Activated B cell treated with CpG ODN at 0.5 μM for 24 hours (primary cell): ENCODE measurements around the gene TUT7. TPM values are rescaled to one million over a fixed set of nuclear protein-coding genes. Genes with fewer than 3 reads are reported as not detected.
"Not testable (repeated sequence)": the region's sequence is repeated elsewhere in the genome, so short reads cannot be mapped to it uniquely, and the experiment has no call there.

Experiments
- ATAC-seq: fragments of 200-7000 bp; cut with Tn5 transposase; one replicate; pipeline ENCODE4 v1.10.0; 2021; ENCODE audit warnings: low read depth, mild to moderate bottlenecking, moderate library complexity
- CTCF ChIA-PET: fragments of 350-600 bp; sonication (Branson Sonifier 250); formaldehyde crosslinking; loops from one replicate; lab custom pipeline; 2021; ENCODE audit warnings: antibody characterized with exemption; lab: Charles Lee
- POLR2A ChIA-PET: fragments of 350-600 bp; sonication (Branson Sonifier 250); formaldehyde crosslinking; loops from one replicate; lab custom pipeline; 2021; ENCODE audit warnings: antibody characterized with exemption; lab: Charles Lee
- DNase-seq: peaks from one replicate; pipeline ENCODE4 v3.0.0; 2022
- H3K27ac Mint-ChIP-seq: one replicate; pipeline ENCODE4 v1.8.0; 2020; ENCODE audit warnings: mixed read lengths
- H3K27me3 Mint-ChIP-seq: one replicate; pipeline ENCODE4 v1.8.0; 2021; ENCODE audit warnings: mixed read lengths
- H3K36me3 Mint-ChIP-seq: one replicate; pipeline ENCODE4 v1.8.0; 2021; ENCODE audit warnings: low read depth, mixed read lengths
- H3K4me1 Mint-ChIP-seq: one replicate; pipeline ENCODE4 v1.8.0; 2021; ENCODE audit warnings: mixed read lengths
- H3K4me3 Mint-ChIP-seq: one replicate; pipeline ENCODE4 v1.8.0; 2020; ENCODE audit warnings: mild to moderate bottlenecking, mixed read lengths
- H3K9me3 Mint-ChIP-seq: one replicate; pipeline ENCODE4 v1.8.0; 2020; ENCODE audit warnings: mixed read lengths
- CTCF ChIP-seq: fragments of 200-600 bp; IDR thresholded peaks from one replicate; pipeline ENCODE4 v1.8.0; 2022; ENCODE audit warnings: antibody characterized with exemption, mild to moderate bottlenecking
- intact Hi-C: fragments of 100-400 bp; cut with micrococcal nuclease; formaldehyde crosslinking; loops from one replicate; pipeline ENCODE4 v1.15.1; 2024
- total RNA-seq: library from RNA; stranded (reverse); gene quantifications from 2 replicates; pipeline ENCODE4 v1.2.3, GENCODE V29; 2022

TUT7 gene
- 43.8 and 50.4 TPM in 2 replicates for total RNA-seq

GRCh38 chr9:86354011-86354817, at the start of gene TUT7:
Gene TUT7 (minus strand): TSS chr9:86354410. CDS start chr9:86353199, 1,211 bp downstream.
- intact Hi-C loops = loop anchor here (1.0 to 2.0 kb wide), 6 partner anchors 13 to 612 kb away; partner anchors contain the start of genes GAS1 and ISCA1
- H3K36me3 Mint-ChIP-seq = peaks cover 26% of the 10 kb centered on the region
- no peak for TF ChIP-seq CTCF
- H3K4me3 Mint-ChIP-seq = peak within 1 kb of the TSS; percentile 93
- DNase-seq (peak; percentile 98), ATAC-seq (peak; percentile 88)
- CTCF ChIA-PET = no interaction called here
- POLR2A ChIA-PET = interaction anchor here (1.1 to 2.8 kb wide), 2 partner anchors 13 to 72 kb away, joined by 4 to 13 read pairs; partner anchors contain the start of gene ISCA1
- H3K27ac Mint-ChIP-seq = peak within 1 kb of the TSS; percentile 92
- H3K4me1 Mint-ChIP-seq = peaks cover 51% of the 10 kb centered on the region
- no peaks in the 10 kb centered on the region for H3K9me3 Mint-ChIP-seq
- no peaks in the 10 kb centered on the region for H3K27me3 Mint-ChIP-seq

DNA sequence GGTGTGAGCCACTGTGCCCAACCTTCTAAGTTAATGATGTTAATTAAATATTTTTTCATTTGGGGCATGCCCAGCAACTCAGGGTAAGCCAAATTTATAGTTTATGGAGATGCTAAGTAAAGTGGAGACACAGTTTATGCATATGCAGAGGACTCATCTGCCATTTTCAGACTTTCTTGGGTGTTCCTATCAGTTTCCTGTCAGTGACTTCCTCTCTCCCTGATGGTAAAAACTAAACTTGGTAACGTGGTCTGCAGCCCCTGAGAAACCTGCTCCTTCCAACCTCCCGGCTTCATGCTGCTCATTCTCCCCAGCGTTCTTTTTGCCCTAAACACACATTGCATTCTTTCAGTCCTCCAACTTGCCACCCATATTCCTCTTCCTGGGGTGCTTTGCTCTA, 48.4 kb upstream of the TUT7 start:
- CTCF ChIA-PET = no interaction called here
- no peak overlapping the region for H3K4me3 Mint-ChIP-seq
- H3K4me1 Mint-ChIP-seq = no peaks in the 10 kb centered on the region

DNA sequence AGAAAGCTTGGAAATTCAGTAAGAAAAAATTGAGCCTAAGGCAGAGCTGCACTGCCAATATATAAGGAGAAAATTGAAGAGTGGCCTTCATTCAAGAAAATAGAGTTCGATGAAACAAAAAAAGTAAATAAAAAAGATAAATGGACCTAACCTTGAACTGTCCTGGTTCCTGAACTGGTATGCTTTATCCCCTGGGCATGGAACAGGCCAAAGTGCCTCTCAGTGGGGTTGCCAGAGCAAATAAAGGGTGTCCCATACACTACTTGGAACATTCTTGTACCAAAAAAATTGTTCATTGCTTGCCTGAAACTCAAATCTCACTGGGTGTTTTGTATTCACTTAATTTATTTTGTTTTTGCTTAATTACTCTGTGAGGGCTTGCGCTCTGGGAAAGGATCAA, 42.2 kb upstream of the TUT7 start:
- Mint-ChIP-seq H3K9me3 (no peaks in the 10 kb centered on the region), H3K4me3 (no peak overlapping the region), H3K27ac (no peak overlapping the region), H3K36me3 (no peaks in the 10 kb centered on the region), H3K27me3 (peaks cover 13% of the 10 kb centered on the region), H3K4me1 (no peaks in the 10 kb centered on the region)
- no peak for ATAC-seq
- ChIA-PET CTCF (no interaction called here), POLR2A (no interaction called here)
- intact Hi-C loops = no loop called here
- DNase-seq = no peak
- no peak for TF ChIP-seq CTCF

More for the DNA sequence above, 48.4 kb upstream of the TUT7 start:
- no peaks in the 10 kb centered on the region for H3K36me3 Mint-ChIP-seq
- H3K9me3 Mint-ChIP-seq = no peaks in the 10 kb centered on the region
- no peak overlapping the region for H3K27ac Mint-ChIP-seq
- POLR2A ChIA-PET = no interaction called here
- no peak for DNase-seq
- no peak for TF ChIP-seq CTCF
- peaks cover 14% of the 10 kb centered on the region for H3K27me3 Mint-ChIP-seq
- intact Hi-C loops = no loop called here
- no peak for ATAC-seq

DNA sequence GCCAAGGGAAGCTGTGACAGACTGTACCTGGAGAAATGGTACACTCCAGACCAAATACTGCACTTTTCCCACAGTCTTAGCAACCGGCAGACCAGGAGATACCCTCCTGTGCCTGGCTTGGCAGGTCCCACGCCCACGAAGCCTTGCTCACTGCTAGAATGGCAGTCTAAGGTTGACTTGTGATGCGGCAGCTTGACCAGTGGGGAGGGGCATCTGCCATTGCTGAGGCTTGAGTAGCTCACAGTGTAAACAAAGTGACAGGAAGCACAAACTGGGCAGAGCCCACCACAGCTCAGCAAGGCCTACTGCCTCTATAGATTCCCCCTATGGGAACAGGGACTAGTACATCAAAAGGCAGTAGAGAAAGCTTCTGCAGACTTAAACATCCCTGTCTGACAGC, 36.0 kb upstream of the TUT7 start:
- DNase-seq, H3K9me3 Mint-ChIP-seq, POLR2A ChIA-PET, H3K4me1 Mint-ChIP-seq, ATAC-seq, H3K27ac Mint-ChIP-seq, CTCF ChIA-PET, H3K36me3 Mint-ChIP-seq, H3K4me3 Mint-ChIP-seq, intact Hi-C loops: not testable (repeated sequence)
- H3K27me3 Mint-ChIP-seq = peaks cover 24% of the 10 kb centered on the region

GRCh38 chr9:86389628-86390027, 35.4 kb upstream of the TUT7 start:
- ATAC-seq (no peak), DNase-seq (no peak)
- no peaks in the 10 kb centered on the region for H3K36me3 Mint-ChIP-seq
- no peaks in the 10 kb centered on the region for H3K4me1 Mint-ChIP-seq
- intact Hi-C loops = no loop called here
- H3K27ac Mint-ChIP-seq = no peak overlapping the region
- H3K27me3 Mint-ChIP-seq = peaks cover 29% of the 10 kb centered on the region
- H3K4me3 Mint-ChIP-seq = no peak overlapping the region
- H3K9me3 Mint-ChIP-seq = peaks cover 3% of the 10 kb centered on the region
- CTCF ChIA-PET = no interaction called here
- no peak for TF ChIP-seq CTCF
- POLR2A ChIA-PET = no interaction called here
